Urinary bladder (tissue), 4 donors: ENCODE data around the gene NKAIN2. TPM values are rescaled to one million over a fixed set of nuclear protein-coding genes. Genes with fewer than 3 reads are reported as not detected.

Experiments used
- DNase-seq: peaks from one replicate; pipeline ENCODE4 v3.0.0-alpha.2; 2015; ENCODE audit errors: extremely low spot score
- H3K27ac ChIP-seq: one replicate; pipeline ENCODE4 v1.5.1; 2013; ENCODE audit warnings: low read depth, mild to moderate bottlenecking, moderate library complexity
- H3K36me3 ChIP-seq: one replicate; pipeline ENCODE4 v1.6.1; 2013; ENCODE audit warnings: mild to moderate bottlenecking, moderate library complexity; ENCODE audit not compliant: insufficient read depth
- H3K4me1 ChIP-seq: one replicate; pipeline ENCODE4 v1.6.1; 2013; ENCODE audit warnings: mild to moderate bottlenecking, moderate library complexity; ENCODE audit not compliant: insufficient read depth
- H3K4me3 ChIP-seq: one replicate; pipeline ENCODE4 v1.5.1; 2013; ENCODE audit warnings: low read depth, low read length
- WGBS: extraction: QIAGEN DNeasy Blood & Tissue Kit; methylation state at CpG from one replicate; pipeline ENCODE4 v1.1.7; 2013; 5-methylcytosine and 5-hydroxymethylcytosine counted together
- polyA plus RNA-seq: library from polyadenylated mRNA; stranded (reverse); fragments of 200-250 nt; gene quantifications from one replicate; pipeline ENCODE4 v1.2.3, GENCODE V29; 2013
- total RNA-seq: library from RNA; depleted of rRNA; stranded (reverse); fragments of >200 nt; gene quantifications from one replicate; pipeline ENCODE4 v1.2.3, GENCODE V29; 2014
- donor health status: healthy with polysubstance abuse.
- donor health status: healthy.

NKAIN2 gene
- total and polyA plus RNA-seq, 2 donors: 0.24 to 1.7 TPM

- H3K4me3 ChIP-seq: no peak overlapping the region
- H3K36me3 ChIP-seq: no peaks in the 10 kb centered on the region
- no peak overlapping the region for H3K27ac ChIP-seq
- H3K4me1 ChIP-seq: no peaks in the 10 kb centered on the region
- no peak for DNase-seq
- 61% methylated on average over 2 of the region's 2 CpGs for WGBS
These were observed 987.5 kb downstream of the NKAIN2 start for GRCh38 chr6:124791156-124791555.

- DNase-seq: peak; percentile 0
- H3K4me1 ChIP-seq: no peaks in the 10 kb centered on the region
- 81% methylated on average over 2 of the region's 2 CpGs for WGBS
- H3K36me3 ChIP-seq: no peaks in the 10 kb centered on the region
- no peak overlapping the region for H3K27ac ChIP-seq
- no peak overlapping the region for H3K4me3 ChIP-seq
These were observed 988.7 kb downstream of the NKAIN2 start for GRCh38 chr6:124792386-124792785.

- Histone ChIP-seq H3K27ac (no peak overlapping the region), H3K4me1 (no peaks in the 10 kb centered on the region), H3K36me3 (no peaks in the 10 kb centered on the region), H3K4me3 (no peak overlapping the region)
- DNase-seq: no peak
These were observed 989.7 kb downstream of the NKAIN2 start for GRCh38 chr6:124793398-124793797.

- H3K4me1 ChIP-seq: no peaks in the 10 kb centered on the region
- WGBS: 91% methylated on average over 4 of the region's 4 CpGs
- H3K4me3 ChIP-seq: no peak overlapping the region
- no peak overlapping the region for H3K27ac ChIP-seq
- no peak for DNase-seq
- no peaks in the 10 kb centered on the region for H3K36me3 ChIP-seq
These were observed 992.2 kb downstream of the NKAIN2 start for GRCh38 chr6:124795643-124796463.

- no peak overlapping the region for H3K27ac ChIP-seq
- WGBS: 94% methylated on average over 4 of the region's 4 CpGs
- no peak overlapping the region for H3K4me3 ChIP-seq
- H3K36me3 ChIP-seq: no peaks in the 10 kb centered on the region
- no peaks in the 10 kb centered on the region for H3K4me1 ChIP-seq
- no peak for DNase-seq
These were observed 992.9 kb downstream of the NKAIN2 start for GRCh38 chr6:124796464-124796970.

- H3K4me1 ChIP-seq: no peaks in the 10 kb centered on the region
- no peaks in the 10 kb centered on the region for H3K36me3 ChIP-seq
- DNase-seq: no peak
- no peak overlapping the region for H3K27ac ChIP-seq
- no peak overlapping the region for H3K4me3 ChIP-seq
These were observed 993.6 kb downstream of the NKAIN2 start for GRCh38 chr6:124797224-124797623.

- Histone ChIP-seq H3K36me3 (no peaks in the 10 kb centered on the region), H3K4me1 (no peaks in the 10 kb centered on the region), H3K4me3 (no peak overlapping the region), H3K27ac (no peak overlapping the region)
- WGBS: 89% methylated on average over 3 of the region's 3 CpGs
- no peak for DNase-seq
These were observed 995.4 kb downstream of the NKAIN2 start for GRCh38 chr6:124798942-124799496.

GRCh38 chr6:124799638-124800037, 996.0 kb downstream of the NKAIN2 start:
- DNase-seq: no peak
- Histone ChIP-seq H3K4me1 (no peaks in the 10 kb centered on the region), H3K27ac (no peak overlapping the region), H3K4me3 (no peak overlapping the region), H3K36me3 (no peaks in the 10 kb centered on the region)

GRCh38 chr6:124800222-124800621, 996.6 kb downstream of the NKAIN2 start:
- DNase-seq: no peak
- Histone ChIP-seq H3K4me3 (no peak overlapping the region), H3K4me1 (no peaks in the 10 kb centered on the region), H3K27ac (no peak overlapping the region), H3K36me3 (no peaks in the 10 kb centered on the region)
- 88% methylated on average over 6 of the region's 6 CpGs for WGBS

GRCh38 chr6:124812067-124812466, 1008.4 kb downstream of the NKAIN2 start:
- no peak overlapping the region for H3K27ac ChIP-seq
- no peak for DNase-seq
- H3K4me1 ChIP-seq: no peaks in the 10 kb centered on the region
- no peak overlapping the region for H3K4me3 ChIP-seq
- 54% methylated on average over 2 of the region's 2 CpGs for WGBS
- no peaks in the 10 kb centered on the region for H3K36me3 ChIP-seq

GRCh38 chr6:124819346-124819745, 1015.7 kb downstream of the NKAIN2 start:
- no peaks in the 10 kb centered on the region for H3K4me1 ChIP-seq
- H3K4me3 ChIP-seq: no peak overlapping the region
- H3K27ac ChIP-seq: no peak overlapping the region
- WGBS: 57% methylated on average over 4 of the region's 4 CpGs
- no peak for DNase-seq
- no peaks in the 10 kb centered on the region for H3K36me3 ChIP-seq

- no peak overlapping the region for H3K27ac ChIP-seq
- no peak overlapping the region for H3K4me3 ChIP-seq
- no peaks in the 10 kb centered on the region for H3K4me1 ChIP-seq
- no peaks in the 10 kb centered on the region for H3K36me3 ChIP-seq
- DNase-seq: peak; percentile 33
These were observed 1018.5 kb downstream of the NKAIN2 start for GRCh38 chr6:124822204-124822613.

- 84% methylated on average over 3 of the region's 3 CpGs for WGBS
- Histone ChIP-seq H3K4me1 (no peaks in the 10 kb centered on the region), H3K4me3 (no peak overlapping the region), H3K27ac (no peak overlapping the region), H3K36me3 (no peaks in the 10 kb centered on the region)
- no peak for DNase-seq
These were observed 1019.1 kb downstream of the NKAIN2 start for GRCh38 chr6:124822721-124823120.
